GM19035 (cell line): Measurements from ENCODE around the gene ZBTB46.
"Not testable (repeated sequence)": the region's sequence is repeated elsewhere in the genome, so short reads cannot be mapped to it uniquely, and the experiment has no call there.

Experiments
- ATAC-seq: cut with Tn5 transposase; IDR thresholded peaks from one replicate; pipeline ENCODE4 v1.9.1; 2021; ENCODE audit not compliant: unreplicated experiment

ZBTB46 gene

DNA sequence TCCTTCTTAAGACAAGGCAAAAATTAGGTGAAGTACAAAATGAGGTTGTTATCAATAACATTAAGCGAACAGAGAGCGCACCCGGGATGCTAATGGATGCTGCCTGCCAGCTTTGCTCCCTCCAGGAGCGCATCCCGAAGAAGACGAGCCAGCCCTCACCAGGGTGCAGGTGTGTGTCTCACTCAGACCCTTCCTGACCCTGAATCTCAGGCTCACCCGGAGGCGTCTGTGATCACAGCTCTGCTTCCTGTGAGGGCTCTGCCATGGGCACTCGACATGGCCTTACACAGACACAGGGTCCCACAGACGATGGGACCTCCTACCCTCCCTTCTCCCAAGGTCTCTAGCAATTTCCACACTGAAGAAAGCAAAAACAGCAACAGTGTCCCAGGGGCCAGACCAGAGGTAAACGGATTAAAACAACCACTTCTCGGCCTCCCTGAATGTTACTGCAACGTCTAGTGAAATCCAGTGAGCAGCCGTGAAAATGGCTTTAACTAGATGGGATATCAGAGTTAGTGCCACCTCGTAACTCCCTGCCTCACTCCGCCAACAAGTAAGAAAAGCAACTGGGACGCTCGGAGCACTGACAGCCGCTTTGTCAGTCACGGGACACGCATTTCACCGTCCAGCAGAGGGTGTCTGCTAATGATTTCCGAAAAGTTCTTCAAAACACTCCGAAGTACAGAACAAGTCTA is 11.7 kb downstream of the ZBTB46 start:
- no peak for ATAC-seq

DNA sequence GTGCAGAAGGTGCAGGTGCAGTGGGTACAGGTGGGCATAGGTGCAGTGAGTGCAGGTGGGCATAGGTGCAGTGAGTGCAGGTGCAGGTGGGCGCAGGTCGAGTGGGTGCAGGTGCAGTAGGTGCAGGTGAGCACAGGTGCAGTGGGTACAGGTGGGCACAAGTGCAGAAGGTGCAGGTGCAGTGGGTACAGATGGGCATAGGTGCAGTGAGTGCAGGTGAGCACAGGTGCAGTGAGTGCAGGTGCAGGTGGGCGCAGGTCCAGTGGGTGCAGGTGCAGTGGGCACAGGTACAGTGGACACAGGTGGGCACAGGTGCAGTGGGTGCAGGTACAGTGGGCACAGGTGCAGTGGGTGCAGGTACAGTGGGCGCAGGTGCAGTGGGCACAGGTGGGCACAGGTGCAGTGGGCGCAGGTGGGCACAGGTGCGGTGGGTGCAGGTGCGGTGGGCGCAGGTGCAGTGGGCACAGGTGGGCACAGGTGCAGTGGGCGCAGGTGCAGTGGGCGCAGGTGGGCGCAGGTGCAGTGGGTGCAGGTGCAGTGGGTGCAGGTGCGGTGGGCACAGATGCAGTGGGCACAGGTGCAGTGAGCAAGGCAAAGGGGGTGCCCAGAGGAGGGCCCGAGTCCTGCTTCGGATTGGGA is 15.3 kb downstream of the ZBTB46 start:
- no peak for ATAC-seq

DNA sequence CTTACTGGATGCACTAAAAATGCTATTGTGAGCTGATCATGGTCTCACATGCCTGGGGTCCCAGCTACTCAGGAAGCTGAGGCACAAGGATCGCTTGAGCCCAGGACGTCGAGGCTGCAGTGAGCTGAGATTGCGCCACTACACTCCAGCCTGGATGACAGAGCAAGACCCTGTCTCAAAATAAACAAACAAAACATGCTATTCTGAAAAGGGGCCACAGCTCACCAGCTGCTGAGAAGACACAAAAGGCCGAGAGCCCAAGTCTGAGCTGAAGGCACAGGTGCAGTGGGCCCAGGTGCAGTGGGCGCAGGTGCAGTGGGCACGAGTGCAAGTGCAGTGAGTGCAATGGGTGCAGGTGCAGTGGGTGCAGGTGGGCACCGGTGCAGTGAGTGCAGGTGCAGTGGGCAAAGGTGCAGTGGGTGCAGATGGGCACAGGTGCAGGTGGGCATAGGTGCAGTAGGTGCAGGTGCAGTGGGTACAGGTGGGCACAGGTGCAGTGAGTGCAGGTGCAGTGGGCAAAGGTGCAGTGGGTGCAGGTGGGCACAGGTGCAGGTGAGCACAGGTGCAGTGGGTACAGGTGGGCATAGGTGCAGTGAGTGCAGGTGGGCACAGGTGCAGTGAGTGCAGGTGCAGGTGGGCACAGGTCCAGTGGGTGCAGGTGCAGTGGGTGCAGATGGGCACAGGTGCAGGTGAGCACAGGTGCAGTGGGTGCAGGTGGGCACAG is 16.0 kb downstream of the ZBTB46 start:
- ATAC-seq = no peak

DNA sequence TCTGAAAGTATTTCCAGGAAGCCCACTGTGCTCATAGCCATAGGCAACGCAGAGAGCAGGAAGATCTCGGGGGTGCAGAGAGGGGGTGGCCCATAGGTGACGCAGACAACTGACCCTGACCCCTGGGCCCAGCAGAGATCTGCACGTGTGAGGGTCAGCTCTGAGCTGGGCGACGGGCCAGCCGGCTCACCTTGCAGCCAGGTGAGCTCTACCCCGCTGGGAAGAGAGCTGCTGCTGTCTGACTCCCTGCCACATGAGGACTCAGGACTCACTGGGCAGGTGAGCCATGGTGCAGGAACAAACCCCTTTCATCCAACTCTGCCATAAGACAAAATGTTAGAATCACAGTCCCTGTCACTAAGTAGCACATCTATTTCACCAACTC is 19.6 kb downstream of the ZBTB46 start:
- ATAC-seq = no peak

DNA sequence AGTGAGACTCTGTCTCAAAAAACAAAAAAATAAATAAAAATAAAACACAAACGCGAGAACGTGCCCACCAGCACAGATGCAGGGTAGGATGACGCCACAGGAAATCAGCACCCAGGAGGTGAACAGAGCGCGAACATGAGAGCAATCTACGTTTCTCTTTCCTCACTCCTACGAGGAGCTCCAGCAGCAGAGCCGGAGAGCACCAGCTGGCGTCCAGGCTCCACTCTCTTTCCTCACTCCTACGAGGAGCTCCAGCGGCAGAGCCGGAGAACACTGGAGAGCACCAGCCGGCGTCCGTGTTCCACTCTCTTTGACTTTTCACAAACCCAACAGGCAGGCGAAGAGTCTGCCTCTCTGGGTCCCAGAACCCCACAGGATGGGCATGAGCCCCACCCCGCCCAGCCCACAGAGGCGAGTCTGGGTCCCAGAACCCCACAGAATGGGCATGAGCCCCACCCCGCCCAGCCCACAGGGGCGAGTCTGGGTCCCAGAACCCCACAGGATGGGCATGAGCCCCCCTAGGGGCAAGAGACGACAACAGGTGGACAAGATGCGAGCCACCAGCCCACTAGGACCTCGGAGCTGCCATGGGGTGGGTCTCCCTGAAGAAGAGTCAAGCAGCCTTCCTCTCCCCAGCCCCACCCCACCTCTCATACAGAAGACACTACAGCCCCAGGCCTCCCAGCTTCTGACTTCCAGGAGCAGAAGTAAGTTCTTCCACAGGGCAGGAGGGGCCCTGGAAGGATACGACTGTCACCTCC is 20.2 kb downstream of the ZBTB46 start:
- no peak for ATAC-seq

DNA sequence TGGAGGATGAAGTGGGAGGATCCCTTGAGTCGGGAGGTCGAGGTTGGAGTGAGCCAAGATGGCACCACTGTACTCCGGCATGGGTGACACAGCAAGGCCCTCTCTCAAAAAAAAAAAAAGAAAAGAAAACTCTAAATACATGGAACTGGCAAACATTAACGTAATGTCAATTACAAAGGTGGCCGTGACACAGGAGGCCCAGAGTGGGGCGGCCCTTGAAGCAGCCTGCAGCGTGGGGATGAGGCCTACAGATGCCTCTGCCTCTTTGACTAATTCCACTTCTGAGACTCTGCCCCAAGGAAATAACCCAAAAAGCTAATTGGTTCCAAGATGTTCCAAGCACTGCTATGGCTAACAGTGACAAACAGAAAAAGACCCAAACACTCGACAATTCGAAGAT is 21.2 kb downstream of the ZBTB46 start:
- no peak for ATAC-seq

DNA sequence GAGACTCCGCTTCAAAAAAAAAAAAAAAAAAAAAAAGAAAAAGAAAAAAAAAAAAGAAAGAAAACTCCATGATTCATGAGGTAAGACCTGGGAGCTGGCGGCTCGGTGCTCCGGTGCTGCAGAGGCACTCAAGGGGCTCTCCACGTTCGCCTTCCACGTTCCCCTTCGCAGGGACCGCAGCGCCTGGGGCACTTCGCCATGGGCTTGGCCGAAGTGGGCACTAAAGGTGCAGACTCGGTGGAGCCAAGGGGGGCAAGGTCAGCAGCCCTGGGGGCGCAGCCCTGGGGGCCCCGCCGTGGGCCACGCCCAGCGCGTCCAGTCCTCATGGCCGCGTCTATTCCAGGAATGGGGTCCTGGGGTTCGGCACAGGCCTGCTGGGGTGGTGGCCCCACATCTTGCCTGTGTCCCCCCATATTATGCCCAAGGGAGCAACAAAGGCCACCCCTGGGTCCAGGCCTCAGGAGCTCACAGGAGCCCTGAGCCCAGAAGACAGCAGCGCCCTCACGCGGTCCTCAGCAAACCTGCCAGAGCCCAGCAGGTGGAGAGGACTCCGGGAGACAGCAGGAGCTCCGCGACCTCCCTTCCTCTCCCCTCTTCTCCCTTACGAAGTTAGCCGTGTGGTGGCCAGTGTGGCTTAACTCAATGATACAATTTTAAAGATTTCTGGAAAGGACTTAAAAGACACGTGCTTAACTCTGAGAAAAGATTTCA is 21.9 kb downstream of the ZBTB46 start:
- no peak for ATAC-seq

DNA sequence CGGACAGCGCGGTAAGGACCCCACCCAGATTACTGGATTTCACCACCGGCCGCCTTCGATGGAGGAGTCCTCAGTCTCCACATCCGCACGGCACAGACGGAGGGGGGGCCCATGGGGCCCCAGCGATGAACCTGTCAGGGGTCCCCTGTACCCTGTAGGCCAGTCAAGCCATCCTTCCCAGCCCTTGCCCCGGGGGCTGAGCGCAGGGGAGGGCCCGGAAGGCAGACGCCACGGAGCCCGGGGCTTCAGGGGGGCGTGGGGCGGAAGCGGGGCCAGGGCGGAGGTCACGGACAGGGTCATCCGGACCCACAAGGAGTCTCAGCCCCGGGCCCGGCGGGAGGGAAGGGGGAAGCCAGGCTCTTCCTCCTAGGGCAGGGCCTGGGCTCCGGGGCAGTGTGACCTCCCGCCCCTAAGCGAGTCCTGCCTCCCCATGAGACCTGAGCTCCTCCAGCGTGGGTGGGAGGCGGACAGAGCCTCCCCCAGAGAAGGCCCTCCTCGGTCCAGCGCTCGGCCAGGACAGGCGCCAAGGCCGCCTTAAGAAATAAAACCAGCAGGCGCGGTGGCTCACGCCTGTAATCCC is 22.8 kb downstream of the ZBTB46 start:
- no peak for ATAC-seq

DNA sequence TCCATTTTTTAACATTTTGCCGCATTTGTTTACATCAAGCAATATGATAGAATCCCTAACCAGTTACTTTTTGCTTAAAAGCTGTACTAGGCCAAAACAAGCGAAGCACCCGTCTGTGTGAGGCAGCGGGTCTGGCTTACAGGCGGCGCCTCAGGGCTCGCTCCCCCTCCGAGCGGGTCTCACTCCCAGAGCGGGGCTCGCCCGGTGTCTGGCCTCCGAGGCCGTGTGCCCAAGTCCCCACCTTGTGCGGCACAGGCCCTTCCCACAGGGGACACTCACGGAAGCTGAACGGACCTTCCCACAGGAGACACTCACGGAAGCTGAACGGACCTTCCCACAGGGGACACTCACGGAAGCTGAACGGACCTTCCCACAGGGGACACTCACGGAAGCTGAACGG is 23.4 kb downstream of the ZBTB46 start:
- no peak for ATAC-seq

DNA sequence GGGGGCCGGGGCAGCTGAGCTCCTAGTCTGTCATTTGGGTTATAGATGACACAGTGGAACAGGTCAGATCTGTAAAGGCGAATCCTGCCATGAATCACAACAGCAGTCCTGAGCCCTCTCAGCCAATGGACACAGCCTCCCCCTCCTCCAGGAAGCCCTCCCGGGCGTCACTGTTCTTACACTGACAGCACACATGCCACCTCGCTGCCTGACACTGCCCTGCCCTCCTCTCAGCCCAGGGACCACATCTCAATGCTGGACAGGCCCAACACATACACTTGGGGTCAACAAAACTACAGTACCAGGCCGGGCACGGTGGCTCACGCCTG is 26.8 kb downstream of the ZBTB46 start:
- ATAC-seq = no peak

DNA sequence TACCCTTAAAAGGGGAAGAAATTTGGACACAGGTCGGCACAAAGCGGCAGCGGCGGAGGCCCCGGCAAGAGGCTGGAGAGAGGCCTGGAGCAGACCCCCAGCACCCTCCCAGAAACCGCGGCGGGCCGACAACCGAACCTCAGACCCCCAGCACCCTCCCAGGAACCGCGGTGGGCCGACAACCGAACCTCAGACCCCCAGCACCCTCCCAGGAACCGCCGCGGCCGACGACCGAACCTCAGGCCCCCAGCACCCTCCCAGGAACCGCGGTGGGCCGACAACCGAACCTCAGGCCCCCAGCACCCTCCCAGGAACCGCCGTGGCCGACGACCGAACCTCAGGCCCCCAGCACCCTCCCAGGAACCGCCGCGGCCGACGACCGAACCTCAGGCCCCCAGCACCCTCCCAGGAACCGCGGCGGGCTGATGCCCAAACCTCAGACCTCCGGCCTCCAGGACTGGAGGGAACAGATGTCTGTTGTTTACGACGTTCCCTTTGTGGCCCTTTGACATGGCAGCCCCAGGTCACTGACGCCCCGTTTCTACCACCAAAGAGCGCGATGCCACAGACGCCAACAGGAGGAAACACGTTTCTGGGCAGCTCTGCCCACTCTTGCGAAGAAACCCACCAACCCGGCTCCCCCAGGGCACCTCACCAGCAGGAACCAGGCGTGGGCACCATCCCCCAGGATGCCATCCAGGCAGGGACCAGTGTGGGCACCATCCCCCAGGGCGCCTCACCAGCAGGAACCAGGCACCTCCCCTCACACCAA is 28.4 kb downstream of the ZBTB46 start:
- ATAC-seq = no peak

DNA sequence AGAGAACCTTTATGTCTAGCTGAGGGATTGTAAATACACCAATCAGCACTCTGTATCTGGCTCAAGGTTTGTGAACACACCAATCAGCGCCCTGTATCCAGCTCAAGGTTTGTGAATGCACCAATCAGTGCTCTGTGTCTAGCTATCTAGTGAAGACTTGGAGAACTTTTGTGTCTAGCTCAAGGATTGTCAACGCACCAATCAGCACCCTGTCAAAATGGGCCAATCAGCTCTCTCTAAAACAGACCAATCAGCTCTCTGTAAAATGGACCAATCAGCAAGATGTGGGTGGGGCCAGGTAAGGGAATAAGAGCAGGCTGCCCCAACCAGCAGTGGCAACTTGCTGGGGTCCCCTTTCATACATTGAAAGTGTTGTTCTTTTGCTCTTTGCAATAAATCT is 29.9 kb downstream of the ZBTB46 start:
- not testable (repeated sequence) for ATAC-seq

DNA sequence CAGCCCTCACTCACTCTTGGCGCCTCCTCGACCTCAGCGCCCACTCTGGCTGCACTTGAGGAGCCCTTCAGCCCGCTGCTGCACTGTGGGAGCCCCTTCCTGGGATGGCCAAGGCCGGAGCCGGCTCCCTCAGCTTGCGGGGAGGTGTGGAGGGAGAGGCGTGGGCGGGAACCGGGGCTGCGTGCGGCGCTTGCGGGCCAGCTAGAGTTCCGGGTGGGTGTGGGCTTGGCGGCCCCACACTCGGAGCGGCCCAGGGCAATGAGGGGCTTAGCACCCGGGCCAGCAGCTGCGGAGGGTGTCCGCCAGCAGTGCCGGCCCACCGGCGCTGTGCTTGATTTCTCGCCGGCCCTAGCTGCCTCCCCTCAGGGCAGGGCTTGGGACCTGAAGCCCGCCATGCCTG is 30.7 kb downstream of the ZBTB46 start:
- ATAC-seq = not testable (repeated sequence)

DNA sequence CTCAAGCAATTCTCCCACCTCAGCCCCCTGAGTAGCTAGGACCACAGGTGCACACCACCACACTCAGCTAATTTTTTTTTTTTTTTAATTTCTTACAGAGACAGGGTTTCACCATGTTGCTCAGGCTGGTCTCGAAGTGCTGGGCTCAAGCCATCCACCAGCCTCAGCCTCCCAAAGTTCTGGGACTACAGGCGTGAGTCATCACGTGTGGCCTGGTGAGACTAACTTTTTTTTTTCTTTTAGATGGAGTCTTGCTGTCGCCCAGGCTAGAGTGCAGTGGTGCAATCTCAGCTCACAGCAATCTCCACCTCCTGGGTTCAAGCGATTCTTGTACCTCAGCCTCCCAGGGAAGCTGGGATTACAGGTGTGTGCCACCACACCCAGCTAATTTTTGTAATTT is 31.9 kb downstream of the ZBTB46 start:
- not testable (repeated sequence) for ATAC-seq

DNA sequence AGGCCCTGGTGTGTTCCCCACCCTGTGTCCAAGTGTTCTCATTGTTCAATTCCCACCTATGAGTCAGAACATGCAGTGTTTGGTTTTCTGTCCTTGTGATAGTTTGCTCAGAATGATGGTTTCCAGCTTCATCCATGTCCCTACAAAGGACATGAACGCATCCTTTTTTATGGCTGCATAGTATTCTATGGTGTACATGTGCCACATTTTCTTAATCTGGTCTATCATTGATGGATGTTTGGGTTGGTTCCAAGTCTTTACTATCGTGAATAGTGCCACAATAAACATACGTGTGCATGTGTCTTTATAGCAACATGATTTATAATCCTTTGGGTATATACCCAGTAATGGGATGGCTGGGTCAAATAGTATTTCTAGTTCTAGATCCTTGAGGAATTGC is 33.9 kb downstream of the ZBTB46 start:
- ATAC-seq = not testable (repeated sequence)

DNA sequence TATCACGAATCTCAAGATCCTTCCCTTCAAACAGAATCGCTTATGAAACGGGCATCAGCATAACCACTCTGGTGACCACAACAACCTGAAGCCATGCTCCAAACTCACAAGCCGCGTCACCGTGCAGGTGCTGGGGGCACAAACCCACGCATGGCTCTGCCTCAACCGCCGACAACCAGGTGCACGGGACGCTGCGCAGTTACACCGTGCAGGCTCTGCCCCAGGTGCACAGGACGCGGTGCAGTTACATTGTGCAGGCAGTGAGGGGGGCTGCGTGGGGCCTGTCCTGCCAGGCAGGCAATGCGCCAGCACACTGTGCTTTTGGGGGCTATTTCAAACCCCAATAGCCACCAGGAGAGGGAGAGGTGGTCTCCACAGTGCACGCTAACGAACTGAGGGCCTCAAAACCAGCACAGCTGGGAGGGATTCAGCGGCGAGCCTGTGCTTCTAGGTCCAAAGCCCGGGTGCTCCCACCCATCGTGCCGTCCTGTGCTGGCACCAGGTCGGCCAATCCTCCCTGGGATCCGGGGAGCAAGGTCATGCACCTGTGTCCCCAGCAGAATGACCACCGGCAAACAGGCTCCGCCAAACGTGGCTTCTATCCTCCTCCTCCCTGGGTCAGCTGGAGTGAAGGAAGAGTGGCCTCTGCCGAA is 35.8 kb downstream of the ZBTB46 start:
- ATAC-seq = no peak

DNA sequence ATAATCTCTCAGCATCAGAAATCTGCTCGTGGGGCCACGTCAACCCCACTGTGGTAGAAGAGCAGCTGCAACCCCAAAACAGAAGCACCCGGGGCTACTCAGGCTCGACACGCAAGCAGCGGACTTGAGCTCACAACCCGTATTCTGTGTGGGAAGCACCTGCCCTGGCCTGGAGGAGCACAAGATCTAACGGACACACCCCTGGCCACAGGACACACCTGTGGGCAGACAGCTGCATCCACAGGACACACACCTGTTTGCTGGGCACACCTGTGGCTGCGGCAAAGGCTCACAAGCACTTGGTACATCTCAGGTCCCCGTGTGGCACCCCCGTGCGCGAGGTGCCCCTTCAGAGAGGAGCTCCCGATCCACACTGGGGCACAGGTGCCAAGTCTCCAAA is 36.5 kb downstream of the ZBTB46 start:
- no peak for ATAC-seq

DNA sequence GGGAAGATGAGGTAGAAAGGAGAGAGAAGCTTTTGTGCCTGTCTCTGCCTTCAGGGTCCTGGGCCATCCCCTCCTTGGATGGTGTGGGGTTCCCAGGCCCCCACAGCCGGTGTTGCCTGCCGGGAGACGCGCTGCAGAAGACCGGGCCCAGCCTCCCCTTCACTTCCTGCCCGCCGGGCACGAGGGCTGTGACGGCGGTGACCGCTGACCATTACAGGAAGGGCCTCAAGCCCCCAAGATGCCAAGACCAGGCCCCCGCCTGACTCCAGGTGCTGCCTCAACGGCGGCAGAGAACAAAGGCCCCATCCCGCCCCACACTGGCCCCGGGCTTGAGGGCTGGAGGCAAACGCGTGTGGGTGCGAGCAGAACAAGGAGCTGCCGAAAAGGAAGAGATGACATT is 38.2 kb downstream of the ZBTB46 start:
- no peak for ATAC-seq

DNA sequence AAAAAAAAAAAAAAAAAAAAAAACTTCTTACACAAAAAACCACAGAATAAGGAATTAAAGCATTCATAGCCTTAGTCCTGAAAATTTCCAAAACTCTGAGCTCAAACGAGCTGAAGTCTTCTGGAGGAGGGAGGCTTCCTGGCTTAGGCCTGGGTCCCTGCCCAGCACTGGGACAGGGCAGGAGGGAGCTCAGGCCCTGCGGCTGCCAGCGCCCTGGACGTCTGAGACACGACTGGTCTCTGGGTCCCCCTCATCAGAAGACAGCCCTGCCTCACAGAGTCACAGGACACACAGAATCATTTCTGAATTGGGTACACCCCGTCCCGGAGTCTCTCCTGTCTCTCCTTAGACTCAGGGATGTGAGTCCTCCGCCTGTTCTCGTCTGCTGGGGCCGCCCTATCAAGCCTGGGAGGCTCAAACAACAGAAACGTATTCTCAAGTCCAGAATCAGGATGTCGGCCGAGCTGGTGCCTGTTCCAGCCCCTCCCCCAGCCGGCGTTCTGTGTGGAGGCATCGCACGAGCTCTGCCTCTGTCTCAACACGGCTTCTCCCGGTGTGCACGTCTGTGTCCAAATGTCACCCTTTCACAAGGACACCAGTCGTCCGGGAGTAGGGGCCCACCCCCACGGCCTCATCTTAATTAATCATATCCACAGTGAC is 39.4 kb downstream of the ZBTB46 start:
- no peak for ATAC-seq
